Renal pelvis (tissue), 4 donors: ENCODE measurements around the gene TLE7. TPM values are rescaled to one million over a fixed set of nuclear protein-coding genes. Genes with fewer than 3 reads are reported as not detected.

Experiments
- DNase-seq: peaks from one replicate; pipeline ENCODE4 v3.0.0-alpha.2; 2013
- polyA plus RNA-seq, 3 donors: library from polyadenylated mRNA; unstranded; fragments of 120-200 nt; gene quantifications; one replicate each; pipeline ENCODE4 v1.2.1, GENCODE V29; 2013; ENCODE audit not compliant: insufficient read length in 3 of 3

Gene TLE7
- polyA plus RNA-seq, 3 donors = not detected

GRCh38 chr16:71449020-71449419 is 7.2 kb upstream of the TLE7 start:
- no peak for DNase-seq

- DNase-seq = no peak
Observed at GRCh38 chr16:71448274-71448866, 6.5 kb upstream of the TLE7 start.

GRCh38 chr16:71443714-71444113 is 1.9 kb upstream of the TLE7 start:
- DNase-seq = no peak

- DNase-seq = no peak
Observed at GRCh38 chr16:71441348-71442050, 355 bp downstream of the TLE7 start.

DNA sequence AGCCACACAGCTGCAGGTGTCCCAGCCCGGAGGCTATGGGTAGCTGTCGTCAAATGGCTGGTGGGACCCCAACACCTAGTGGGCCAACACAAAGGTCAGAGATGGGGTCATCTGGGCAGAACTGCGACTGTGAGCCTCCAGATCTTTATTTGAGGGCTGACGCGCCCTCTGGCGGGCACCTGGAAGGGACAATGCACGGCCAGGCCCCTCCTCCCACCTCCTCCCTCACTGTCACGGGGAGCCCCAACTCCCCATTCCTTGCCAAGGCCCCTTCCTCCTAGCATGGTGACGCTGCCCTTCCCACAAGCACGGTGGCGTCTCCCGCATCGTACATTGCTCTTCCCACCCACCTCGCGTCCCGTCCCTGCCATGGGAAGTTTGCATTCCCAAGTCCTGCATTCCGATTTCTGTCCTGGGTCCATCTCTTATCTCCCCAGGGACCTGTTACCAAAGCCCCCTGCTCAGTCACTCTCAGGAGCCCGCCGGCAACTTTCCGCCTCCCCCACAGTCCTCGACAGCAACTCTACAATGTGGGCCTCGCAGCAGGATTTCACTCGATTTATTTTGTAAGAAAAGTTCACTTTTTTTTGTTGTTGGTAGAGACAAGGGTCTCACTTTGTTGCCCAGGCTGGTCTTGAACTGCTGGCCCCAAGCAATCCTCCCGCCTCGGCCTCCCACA is 1.0 kb downstream of the TLE7 start:
- no peak for DNase-seq

DNA sequence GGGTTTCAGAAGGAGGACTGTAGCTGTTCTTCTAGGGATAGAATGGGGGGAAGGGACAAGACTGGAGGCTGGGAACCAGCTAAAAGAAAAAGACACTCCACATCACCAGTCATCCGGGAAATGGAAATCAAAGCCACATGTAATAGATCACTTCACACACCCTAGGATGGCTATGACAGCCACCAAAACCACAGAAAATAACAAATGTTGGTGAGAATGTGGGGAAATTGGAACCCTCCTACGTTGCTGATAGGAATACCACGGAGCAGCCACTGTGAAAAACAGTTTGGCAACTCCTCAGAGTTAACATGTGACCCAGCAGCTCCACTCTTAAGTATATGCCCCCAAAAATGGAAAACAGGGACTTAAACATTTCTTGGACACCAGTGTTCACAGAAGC is 2.3 kb downstream of the TLE7 start:
- DNase-seq = no peak

DNA sequence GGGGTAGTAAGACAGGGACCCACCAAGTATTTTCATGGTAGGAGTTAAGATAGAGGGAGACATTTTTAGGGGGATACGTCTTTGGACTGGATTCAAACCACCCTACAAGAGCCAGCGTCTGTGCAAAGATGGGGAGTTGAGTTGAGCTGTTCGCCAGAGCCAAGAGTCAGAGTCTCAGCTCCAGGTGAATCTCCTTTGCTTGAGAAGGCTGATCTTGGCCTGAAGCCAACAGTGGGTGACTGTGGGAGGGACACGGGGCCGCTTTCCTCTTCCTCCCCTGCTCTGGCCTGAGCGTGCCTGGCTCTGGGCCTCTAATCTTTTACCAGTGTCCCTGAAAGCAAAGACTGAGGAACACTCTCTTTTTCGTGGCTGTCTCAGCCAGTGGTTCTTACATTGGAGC is 5.4 kb downstream of the TLE7 start:
- DNase-seq = no peak

- DNase-seq = no peak
Observed at GRCh38 chr16:71432906-71433305, 8.9 kb downstream of the TLE7 start.

- no peak for DNase-seq
Observed at GRCh38 chr16:71431991-71432390, 9.9 kb downstream of the TLE7 start.

DNA sequence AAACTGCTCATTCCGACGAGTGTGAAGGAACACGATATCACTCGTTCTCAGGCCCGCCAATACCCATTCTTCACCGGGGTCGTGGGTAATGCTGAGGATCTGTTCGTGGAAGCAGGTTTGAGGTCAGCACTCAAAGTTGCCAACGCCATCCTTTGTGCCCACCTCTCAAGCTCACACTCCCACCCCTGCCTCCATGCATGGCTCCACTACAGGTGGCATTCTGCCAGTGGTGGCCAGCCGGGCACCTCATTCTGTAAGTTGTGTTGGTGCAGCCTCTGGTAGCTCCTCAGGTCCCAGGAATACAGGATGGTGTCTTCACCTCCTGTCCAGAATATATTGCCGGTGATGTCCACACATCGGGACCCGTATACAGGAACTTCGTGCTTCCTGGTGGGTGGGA is 10.7 kb downstream of the TLE7 start:
- no peak for DNase-seq

- DNase-seq = no peak
Observed at GRCh38 chr16:71430744-71431143, 11.1 kb downstream of the TLE7 start.

- no peak for DNase-seq
Observed at GRCh38 chr16:71429581-71429980, 12.3 kb downstream of the TLE7 start.

DNA sequence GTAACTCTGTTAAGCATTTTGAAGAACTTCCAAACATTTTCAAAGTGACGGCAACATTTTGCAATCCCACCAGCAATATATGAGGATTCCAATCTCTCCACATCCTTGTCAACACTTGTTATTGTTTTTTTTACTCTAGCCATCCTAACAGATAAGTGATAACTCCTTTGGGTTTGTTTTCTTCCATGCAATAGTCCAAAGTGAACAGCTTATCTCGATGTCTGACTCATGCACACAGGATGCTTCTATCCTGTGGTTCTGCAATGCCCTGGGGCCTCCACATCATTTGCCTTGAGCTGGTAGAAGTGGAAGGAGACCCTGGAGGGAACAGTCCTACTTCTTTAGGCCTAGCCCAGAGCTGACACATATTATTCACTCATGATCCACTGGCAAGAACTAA is 13.0 kb downstream of the TLE7 start:
- DNase-seq = no peak

- DNase-seq = no peak
Observed at GRCh38 chr16:71428385-71428784, 13.5 kb downstream of the TLE7 start.

- DNase-seq = no peak
Observed at GRCh38 chr16:71426880-71427615, 14.8 kb downstream of the TLE7 start.

GRCh38 chr16:71426069-71426879 is 15.6 kb downstream of the TLE7 start:
- DNase-seq = peak; percentile 42

DNA sequence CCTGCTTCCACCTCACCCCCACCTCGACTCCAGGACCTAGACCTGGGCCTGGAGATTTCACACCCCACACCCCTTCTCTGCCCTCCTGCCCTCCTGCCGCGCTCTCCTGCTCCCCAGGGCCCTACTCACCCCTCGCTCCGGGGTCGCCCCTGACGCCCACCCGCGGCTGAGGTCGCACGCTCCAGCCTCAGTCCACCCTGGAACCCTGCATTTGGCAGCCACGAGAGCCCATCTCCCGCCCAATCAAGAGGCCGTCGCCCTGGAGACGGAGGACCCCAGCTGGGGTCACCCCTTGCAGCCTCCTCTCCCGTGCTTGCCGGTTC is 16.1 kb downstream of the TLE7 start:
- DNase-seq = no peak

DNA sequence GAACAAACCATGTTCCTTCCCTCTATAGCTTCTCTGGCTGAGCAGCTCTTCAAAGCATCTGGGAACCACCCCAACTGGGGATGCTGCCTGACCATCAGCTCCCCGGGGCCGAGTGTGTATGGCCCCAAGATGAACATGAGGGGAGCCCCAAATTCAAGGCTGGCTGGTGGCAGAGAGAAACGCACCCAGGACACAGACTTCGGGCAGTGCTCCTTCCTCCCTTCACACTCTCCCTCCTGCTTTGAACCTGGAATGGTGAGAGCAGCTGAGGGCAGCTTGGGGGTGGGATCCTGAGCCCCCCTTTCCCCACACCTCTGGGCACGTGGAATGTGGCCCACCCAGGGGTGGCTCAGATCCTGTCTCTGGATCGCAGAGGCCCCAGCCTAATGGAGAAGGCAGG is 17.2 kb downstream of the TLE7 start:
- no peak for DNase-seq

GRCh38 chr16:71423865-71424264 is 18.0 kb downstream of the TLE7 start:
- no peak for DNase-seq

- DNase-seq = no peak
Observed at GRCh38 chr16:71423016-71423415, 18.8 kb downstream of the TLE7 start.

GRCh38 chr16:71421911-71422310 is 19.9 kb downstream of the TLE7 start:
- no peak for DNase-seq

GRCh38 chr16:71414038-71414437 is 27.8 kb downstream of the TLE7 start:
- no peak for DNase-seq
